Keratinocyte (primary cell): ENCODE measurements around the gene TIMMDC1. TPM values are rescaled to one million over a fixed set of nuclear protein-coding genes. Genes with fewer than 3 reads are reported as not detected.

Source experiments
- DNase-seq: peaks from one replicate; pipeline ENCODE4 v3.0.0-alpha.2; 2011; ENCODE audit warnings: low read depth, missing footprints, low spot score
- FAIRE-seq: peaks from 2 replicates; lab custom pipeline; 2011; peaks lifted over from hg19 to GRCh38; lab: Jason Lieb, UNC
- H2AFZ ChIP-seq: 2 replicates; pipeline ENCODE4 v1.6.0; 2012; ENCODE audit warnings: low read length, control low read depth, inconsistent platforms; ENCODE audit not compliant: control insufficient read depth
- H3K27ac ChIP-seq: 2 replicates; pipeline ENCODE4 v1.5.1; 2011; ENCODE audit warnings: low read length; ENCODE audit not compliant: control insufficient read depth, insufficient read depth
- H3K27me3 ChIP-seq: 3 replicates; pipeline ENCODE4 v1.6.0; 2011; ENCODE audit warnings: low read length; ENCODE audit not compliant: control insufficient read depth, insufficient read depth; ENCODE audit errors: extremely low read depth
- H3K36me3 ChIP-seq, 2 experiments: 2 replicates in 1 of 2; 3 replicates in 1 of 2; pipeline ENCODE4 v1.5.1; 2011; ENCODE audit warnings: low read length in 2 of 2, mild to moderate bottlenecking in 1 of 2; ENCODE audit not compliant: control insufficient read depth in 2 of 2, insufficient read depth in 2 of 2; ENCODE audit errors: extremely low read depth in 1 of 2
- H3K4me1 ChIP-seq: 3 replicates; pipeline ENCODE4 v1.5.1; 2011; ENCODE audit warnings: low read length; ENCODE audit not compliant: control insufficient read depth, insufficient read depth; ENCODE audit errors: extremely low read depth
- H3K4me2 ChIP-seq: 3 replicates; pipeline ENCODE4 v1.6.0; 2011; ENCODE audit warnings: low read depth, low read length; ENCODE audit not compliant: control insufficient read depth, insufficient read depth; ENCODE audit errors: extremely low read depth
- H3K4me3 ChIP-seq, 3 experiments: fragments of 200-600 bp in 1 of 3; sonication (generic) in 1 of 3; 2 replicates in 2 of 3; 3 replicates in 1 of 3; pipeline ENCODE4 v1.5.1; 2011 to 2016; ENCODE audit warnings: low read length in 3 of 3, mild to moderate bottlenecking in 3 of 3, control low read depth in 2 of 3, inconsistent platforms in 1 of 3, low read depth in 1 of 3, mixed read lengths in 1 of 3, mixed run types in 1 of 3, moderate library complexity in 1 of 3; ENCODE audit not compliant: control insufficient read depth in 2 of 3, insufficient read depth in 2 of 3; ENCODE audit errors: extremely low read depth in 1 of 3
- H3K79me2 ChIP-seq: 2 replicates; pipeline ENCODE4 v1.6.0; 2012; ENCODE audit warnings: low read length; ENCODE audit not compliant: control insufficient read depth, insufficient read depth
- H3K9ac ChIP-seq: 3 replicates; pipeline ENCODE4 v1.6.0; 2011; ENCODE audit warnings: low read length; ENCODE audit not compliant: control insufficient read depth, insufficient read depth; ENCODE audit errors: extremely low read depth
- H3K9me1 ChIP-seq: 3 replicates; pipeline ENCODE4 v1.6.0; 2011; ENCODE audit warnings: low read length; ENCODE audit not compliant: control insufficient read depth, insufficient read depth; ENCODE audit errors: extremely low read depth
- H3K9me3 ChIP-seq: 2 replicates; pipeline ENCODE4 v1.5.1; 2012; ENCODE audit warnings: low read depth, low read length; ENCODE audit not compliant: control insufficient read depth
- H4K20me1 ChIP-seq: 3 replicates; pipeline ENCODE4 v1.6.0; 2011; ENCODE audit warnings: low read length; ENCODE audit not compliant: control insufficient read depth, insufficient read depth; ENCODE audit errors: extremely low read depth
- CTCF ChIP-seq, 3 experiments: IDR thresholded peaks in 1 of 3; conservative IDR thresholded peaks in 1 of 3; optimal IDR thresholded peaks in 1 of 3; 2 replicates in 2 of 3; 3 replicates in 1 of 3; pipeline versions ENCODE3 to v1.5.1; 2011; ENCODE audit warnings: low read length in 3 of 3, mild to moderate bottlenecking in 3 of 3, moderate library complexity in 2 of 3, control low read depth in 1 of 3, inconsistent platforms in 1 of 3; ENCODE audit not compliant: insufficient read depth in 2 of 3; ENCODE audit errors: extremely low read depth in 1 of 3
- EZH2 ChIP-seq: IDR thresholded peaks from one replicate; pipeline ENCODE4 v1.6.1; 2012; ENCODE audit warnings: inconsistent platforms, mild to moderate bottlenecking, low read length, moderate library complexity
- dilution Hi-C: fragments of 300-500 bp; cut with MboI; formaldehyde crosslinking; loops from one replicate; pipeline ENCODE4 v1.7.0; 2020; ENCODE audit warnings: low sequenced_read_pairs; ENCODE audit not compliant: extremely low pct_ligation_motif_present
- polyA plus RNA-seq, 5 experiments: library from polyadenylated mRNA; depleted of rRNA in 3 of 5; stranded (reverse) in 3 of 5; stranded (forward) in 1 of 5; unstranded in 1 of 5; fragments of >200 nt; gene quantifications; 1 replicate in 1 of 5; 2 replicates in 3 of 5; 3 replicates in 1 of 5; pipeline versions ENCODE4 v1.2.1 to v1.2.3, GENCODE V29; 2011 to 2012; ENCODE audit warnings: missing spikeins in 2 of 5, low read depth in 1 of 5, low replicate concordance in 1 of 5

Gene TIMMDC1
- polyA plus RNA-seq, 1 donor (not counting 4 experiments of a cell fraction or from before 2014, with no cell fraction given): 140 TPM

DNA sequence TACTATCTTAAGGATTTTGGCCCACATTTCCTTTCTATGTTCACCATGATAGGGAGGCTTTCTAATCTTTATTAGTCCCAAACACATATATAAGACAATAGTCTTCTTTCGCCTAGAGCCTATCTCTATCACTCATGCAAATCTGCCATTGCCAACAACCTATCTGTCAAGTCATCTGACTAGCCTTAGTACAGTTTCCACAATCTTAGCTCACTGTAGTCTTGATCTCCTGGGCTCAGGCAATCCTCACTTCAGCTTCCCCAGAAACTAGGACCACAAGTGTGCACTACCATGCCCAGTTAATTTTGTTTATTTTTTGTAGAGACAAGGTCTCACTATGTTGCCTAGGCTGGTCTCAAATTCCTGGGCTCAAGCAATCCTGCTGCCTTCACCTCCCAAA lies 41.9 kb upstream of the TIMMDC1 start:
- no peak for TF ChIP-seq CTCF (optimal IDR thresholded peaks at IDR 0.05 in 1 of 3, IDR thresholded peaks at IDR 0.05 in 1 of 3, conservative IDR thresholded peaks at IDR 0.05 in 1 of 3; ENCODE audit: extremely low read depth in 1 of 3, insufficient read depth in 2 of 3, low read length in 3 of 3)
- no peak for TF ChIP-seq EZH2
- H3K9ac ChIP-seq: no peak overlapping the region
- FAIRE-seq (no peak), DNase-seq (no peak)
- H3K4me2 ChIP-seq: no peak overlapping the region
- no peaks in the 10 kb centered on the region for H3K9me1 ChIP-seq
- H3K9me3 ChIP-seq: no peaks in the 10 kb centered on the region
- dilution Hi-C loops: no loop called here
- no peak overlapping the region for H2AFZ ChIP-seq
- no peaks in the 10 kb centered on the region for H4K20me1 ChIP-seq
- H3K27ac ChIP-seq: no peak overlapping the region
- peaks cover 20 to 27% of the 10 kb centered on the region in 2 experiments for H3K36me3 ChIP-seq
- peaks cover 20% of the 10 kb centered on the region for H3K79me2 ChIP-seq
- no peaks in the 10 kb centered on the region for H3K4me1 ChIP-seq
- H3K27me3 ChIP-seq: no peaks in the 10 kb centered on the region
- no peak overlapping the region for H3K4me3 ChIP-seq

- H3K4me3 ChIP-seq: no peak overlapping the region
- no peak overlapping the region for H3K4me2 ChIP-seq
- H3K27ac ChIP-seq: no peak overlapping the region
- H2AFZ ChIP-seq: no peak overlapping the region
- H4K20me1 ChIP-seq: no peaks in the 10 kb centered on the region
- H3K36me3 ChIP-seq: peaks cover 21 to 33% of the 10 kb centered on the region in 2 experiments
- peaks cover 28% of the 10 kb centered on the region for H3K79me2 ChIP-seq
- DNase-seq: no peak
- H3K9me1 ChIP-seq: no peaks in the 10 kb centered on the region
- no peak overlapping the region for H3K9ac ChIP-seq
- no peaks in the 10 kb centered on the region for H3K9me3 ChIP-seq
- FAIRE-seq: no peak
- dilution Hi-C loops: no loop called here
- H3K27me3 ChIP-seq: no peaks in the 10 kb centered on the region
- H3K4me1 ChIP-seq: peaks cover 6% of the 10 kb centered on the region
- no peak for TF ChIP-seq EZH2
- TF ChIP-seq CTCF (optimal IDR thresholded peaks at IDR 0.05 in 1 of 3, IDR thresholded peaks at IDR 0.05 in 1 of 3, conservative IDR thresholded peaks at IDR 0.05 in 1 of 3; ENCODE audit: extremely low read depth in 1 of 3, insufficient read depth in 2 of 3, low read length in 3 of 3): no peak
Measured at GRCh38 chr3:119457246-119457645, 41.1 kb upstream of the TIMMDC1 start.
